ENCODE results near the gene MPPED1.

GRCh38 chr22:43512279-43512678, 100.5 kb downstream of the MPPED1 start:
- TF ChIP-seq CTCF (conservative IDR thresholded peaks at IDR 0.05; ENCODE audit: low read length) (no peak), EZH2phosphoT487 (IDR thresholded peaks at IDR 0.05; ENCODE audit: borderline replicate concordance) (no peak)

All from Loucy (cell line).